Measurements from ENCODE around the gene SNAP91. TPM values are rescaled to one million over a fixed set of nuclear protein-coding genes. Genes with fewer than 3 reads are reported as not detected.

SNAP91 gene
- total RNA-seq, 1 donor from 2014 or later, result not detected

- intact Hi-C loops (cut with micrococcal nuclease), result loop anchor here (1.0 to 5.0 kb wide), 3 partner anchors 98 to 448 kb away; partner anchors contain the start of gene DOP1A
- no peak for DNase-seq (ENCODE audit: low spot score)
- peaks cover 39% of the 10 kb centered on the region for H3K27me3 Mint-ChIP-seq (ENCODE audit: low read depth)
- no peak overlapping the region for H3K4me3 Mint-ChIP-seq (ENCODE audit: low read depth)
- no peak overlapping the region for H3K27ac Mint-ChIP-seq
- no peaks in the 10 kb centered on the region for H3K36me3 Mint-ChIP-seq (ENCODE audit: low read depth)
- no peaks in the 10 kb centered on the region for H3K9me3 Mint-ChIP-seq
- peaks cover 6% of the 10 kb centered on the region for H3K4me1 Mint-ChIP-seq (ENCODE audit: low read depth)
These were observed 193.9 kb downstream of the SNAP91 start for GRCh38 chr6:83514866-83515466.

- no peak for DNase-seq (ENCODE audit: low spot score)
- Mint-ChIP-seq H3K27ac (no peak overlapping the region), H3K27me3 (ENCODE audit: low read depth) (peaks cover 39% of the 10 kb centered on the region), H3K36me3 (ENCODE audit: low read depth) (no peaks in the 10 kb centered on the region), H3K4me3 (ENCODE audit: low read depth) (no peak overlapping the region), H3K9me3 (no peaks in the 10 kb centered on the region), H3K4me1 (ENCODE audit: low read depth) (peaks cover 6% of the 10 kb centered on the region)
- intact Hi-C loops (cut with micrococcal nuclease), result loop anchor here (2.0 to 5.0 kb wide), 2 partner anchors 97 to 448 kb away; partner anchors contain the start of gene DOP1A
These were observed 194.4 kb downstream of the SNAP91 start for GRCh38 chr6:83514466-83514865.

GRCh38 chr6:83511901-83512681 is 196.8 kb downstream of the SNAP91 start, which contains the start of gene PRSS35:
Gene PRSS35, plus strand, starts transcription at chr6:83512534. Its CDS starts 10,908 bp downstream, at chr6:83523442.
- peaks cover 6% of the 10 kb centered on the region for H3K4me1 Mint-ChIP-seq (ENCODE audit: low read depth)
- DNase-seq (ENCODE audit: low spot score), result no peak
- H3K27ac Mint-ChIP-seq, result no peak within 1 kb of the TSS
- no peak within 1 kb of the TSS for H3K4me3 Mint-ChIP-seq (ENCODE audit: low read depth)
- intact Hi-C loops (cut with micrococcal nuclease), result loop anchor here (5.0 kb wide), 1 partner anchor 95 kb away; no protein-coding TSS in a partner anchor
- no peaks in the 10 kb centered on the region for H3K9me3 Mint-ChIP-seq
- peaks cover 42% of the 10 kb centered on the region for H3K27me3 Mint-ChIP-seq (ENCODE audit: low read depth)
- H3K36me3 Mint-ChIP-seq (ENCODE audit: low read depth), result no peaks in the 10 kb centered on the region

GRCh38 chr6:83511266-83511665 is 197.6 kb downstream of the SNAP91 start:
- peaks cover 42% of the 10 kb centered on the region for H3K27me3 Mint-ChIP-seq (ENCODE audit: low read depth)
- intact Hi-C loops (cut with micrococcal nuclease), result loop anchor here (5.0 kb wide), 1 partner anchor 94 kb away; no protein-coding TSS in a partner anchor
- DNase-seq (ENCODE audit: low spot score), result no peak
- H3K9me3 Mint-ChIP-seq, result no peaks in the 10 kb centered on the region
- peaks cover 6% of the 10 kb centered on the region for H3K4me1 Mint-ChIP-seq (ENCODE audit: low read depth)
- no peaks in the 10 kb centered on the region for H3K36me3 Mint-ChIP-seq (ENCODE audit: low read depth)
- H3K27ac Mint-ChIP-seq, result no peak overlapping the region
- H3K4me3 Mint-ChIP-seq (ENCODE audit: low read depth), result no peak overlapping the region

- Mint-ChIP-seq H3K4me1 (ENCODE audit: low read depth) (peaks cover 6% of the 10 kb centered on the region), H3K4me3 (ENCODE audit: low read depth) (no peak overlapping the region)
- DNase-seq (ENCODE audit: low spot score), result no peak
These were observed 198.1 kb downstream of the SNAP91 start for GRCh38 chr6:83510791-83511190.

GRCh38 chr6:83509441-83509840 is 199.5 kb downstream of the SNAP91 start:
- H3K9me3 Mint-ChIP-seq, result no peaks in the 10 kb centered on the region
- no peak overlapping the region for H3K27ac Mint-ChIP-seq
- intact Hi-C loops (cut with micrococcal nuclease), result no loop called here
- no peak for DNase-seq (ENCODE audit: low spot score)
- H3K4me1 Mint-ChIP-seq (ENCODE audit: low read depth), result peaks cover 6% of the 10 kb centered on the region
- H3K27me3 Mint-ChIP-seq (ENCODE audit: low read depth), result peaks cover 42% of the 10 kb centered on the region
- H3K36me3 Mint-ChIP-seq (ENCODE audit: low read depth), result no peaks in the 10 kb centered on the region
- no peak overlapping the region for H3K4me3 Mint-ChIP-seq (ENCODE audit: low read depth)

More at GRCh38 chr6:83510791-83511190, 198.1 kb downstream of the SNAP91 start:
- no peaks in the 10 kb centered on the region for H3K36me3 Mint-ChIP-seq (ENCODE audit: low read depth)
- intact Hi-C loops (cut with micrococcal nuclease), result loop anchor here (5.0 kb wide), 1 partner anchor 93 kb away; no protein-coding TSS in a partner anchor
- H3K9me3 Mint-ChIP-seq, result no peaks in the 10 kb centered on the region
- H3K27ac Mint-ChIP-seq, result no peak overlapping the region
- peaks cover 42% of the 10 kb centered on the region for H3K27me3 Mint-ChIP-seq (ENCODE audit: low read depth)

GRCh38 chr6:83505356-83505755 is 203.5 kb downstream of the SNAP91 start:
- intact Hi-C loops (cut with micrococcal nuclease), result no loop called here
- H3K36me3 Mint-ChIP-seq (ENCODE audit: low read depth), result no peaks in the 10 kb centered on the region
- H3K9me3 Mint-ChIP-seq, result no peaks in the 10 kb centered on the region
- no peak overlapping the region for H3K27ac Mint-ChIP-seq
- DNase-seq (ENCODE audit: low spot score), result no peak
- peaks cover 6% of the 10 kb centered on the region for H3K27me3 Mint-ChIP-seq (ENCODE audit: low read depth)
- H3K4me3 Mint-ChIP-seq (ENCODE audit: low read depth), result no peak overlapping the region
- H3K4me1 Mint-ChIP-seq (ENCODE audit: low read depth), result no peaks in the 10 kb centered on the region

Other genes starting within 250 kb of the SNAP91 start
- not detected in 2 replicates for gene PRSS35, start 196.6 kb downstream of the SNAP91 start, total RNA-seq
- not detected in 2 replicates for gene RIPPLY2, start 144.3 kb upstream of the SNAP91 start, total RNA-seq
- 28.9 and 29.9 TPM in 2 replicates for gene CYB5R4, start 150.6 kb upstream of the SNAP91 start, total RNA-seq

Measured in activated T-helper 2 cell treated with anti-CD3 and anti-CD28 coated beads, Interferon-gamma antibody, Interleukin-2, Interleukin-4, amounts not matched to agents 10 μg/mL and 5 μg/mL and 100 μg/mL, durations not matched to agents 14 hours and 24 hours and 36 hours (primary cell).